HepG2 (cell line): ENCODE data around the gene NCAPD2. TPM values are rescaled to one million over a fixed set of nuclear protein-coding genes. Genes with fewer than 3 reads are reported as not detected.

Experiments
- AGO2 ChIP-seq: fragments of 200-400 bp; formaldehyde crosslinking; optimal IDR thresholded peaks from 2 replicates; pipeline ENCODE3; 2017; ENCODE audit warnings: mild to moderate bottlenecking, low read depth, low read length, moderate library complexity
- BHLHE40 ChIP-seq: IDR thresholded peaks from 2 replicates; pipeline ENCODE4 v1.6.1; 2011; ENCODE audit warnings: low read length, improper control_type of control experiment
- CAMTA2 ChIP-seq: sonication (generic); formaldehyde crosslinking; IDR thresholded peaks from 2 replicates; pipeline ENCODE4 v1.4.0; 2020; ENCODE audit warnings: mild to moderate bottlenecking, missing genetic modification reagents, borderline replicate concordance
- CEBPG ChIP-seq: IDR thresholded peaks from 2 replicates; pipeline ENCODE4 v1.6.1; 2016
- EEA1 ChIP-seq: sonication (generic); formaldehyde crosslinking; IDR thresholded peaks from 2 replicates; pipeline ENCODE4 v1.5.1; 2020; ENCODE audit warnings: mild to moderate bottlenecking, missing genetic modification reagents, borderline replicate concordance
- HDAC2 ChIP-seq: sonication (generic); formaldehyde crosslinking; IDR thresholded peaks from 2 replicates; pipeline ENCODE4 v1.4.0; 2020; ENCODE audit warnings: missing genetic modification reagents
- ISL2 ChIP-seq: sonication (generic); formaldehyde crosslinking; IDR thresholded peaks from 2 replicates; pipeline ENCODE4 v1.5.0; 2020; ENCODE audit warnings: missing genetic modification reagents
- KLF12 ChIP-seq: sonication (generic); formaldehyde crosslinking; IDR thresholded peaks from 2 replicates; pipeline ENCODE4 v1.4.0; 2020; ENCODE audit warnings: missing genetic modification reagents, borderline replicate concordance
- MAZ ChIP-seq, 2 experiments: sonication (generic) in 1 of 2; formaldehyde crosslinking in 1 of 2; IDR thresholded peaks; 2 replicates each; pipeline versions ENCODE4 v1.5.0 to v1.6.1; 2012 to 2020; ENCODE audit warnings: low read depth in 2 of 2, mild to moderate bottlenecking in 2 of 2, borderline replicate concordance in 1 of 2, improper control_type of control experiment in 1 of 2, low read length in 1 of 2, missing genetic modification reagents in 1 of 2, moderate library complexity in 1 of 2
- NR2F2 ChIP-seq: IDR thresholded peaks from 2 replicates; pipeline ENCODE4 v1.6.1; 2012; ENCODE audit warnings: low read depth, inconsistent platforms, borderline replicate concordance
- POLR2AphosphoS5 ChIP-seq: IDR thresholded peaks from 2 replicates; pipeline ENCODE4 v1.6.1; 2012; ENCODE audit warnings: low read depth, low read length
- SAP130 ChIP-seq: IDR thresholded peaks from 2 replicates; pipeline ENCODE4 v1.6.1; 2016; ENCODE audit warnings: low read depth
- SIX1 ChIP-seq: sonication (generic); formaldehyde crosslinking; IDR thresholded peaks from 2 replicates; pipeline ENCODE4 v1.4.0; 2020; ENCODE audit warnings: missing genetic modification reagents, borderline replicate concordance
- U2AF1 ChIP-seq: fragments of 200-400 bp; formaldehyde crosslinking; optimal IDR thresholded peaks from 2 replicates; pipeline ENCODE3; 2017; ENCODE audit warnings: mild to moderate bottlenecking, low read depth, low read length
- ZNF598 ChIP-seq: sonication (generic); formaldehyde crosslinking; IDR thresholded peaks from 2 replicates; pipeline ENCODE4 v1.5.1; 2020; ENCODE audit warnings: mild to moderate bottlenecking, missing genetic modification reagents, borderline replicate concordance
- ZNF607 ChIP-seq: sonication (generic); formaldehyde crosslinking; IDR thresholded peaks from 2 replicates; pipeline ENCODE4 v1.5.1; 2020; ENCODE audit warnings: missing genetic modification reagents, mild to moderate bottlenecking, borderline replicate concordance
- ZNF878 ChIP-seq: sonication (generic); formaldehyde crosslinking; IDR thresholded peaks from 2 replicates; pipeline ENCODE4 v1.8.1; 2023; ENCODE audit warnings: mild to moderate bottlenecking, missing genetic modification reagents, moderate library complexity
- ZSCAN9 ChIP-seq: IDR thresholded peaks from 2 replicates; pipeline ENCODE4 v1.6.1; 2016; ENCODE audit warnings: borderline replicate concordance
- polyA plus RNA-seq, 8 experiments: library from polyadenylated mRNA; depleted of rRNA in 3 of 8; stranded (reverse) in 7 of 8; unstranded in 1 of 8; fragments of >200 nt; fragmentation: Illumina TruSeq in 4 of 8; extraction: Trizol in 4 of 8; gene quantifications; 2 replicates each; pipeline versions ENCODE4 v1.2.1 to v1.2.3, GENCODE V29; 2011 to 2016; ENCODE audit warnings: low read depth in 4 of 8, missing spikeins in 1 of 8, mixed read lengths in 1 of 8; ENCODE audit not compliant: insufficient read depth in 1 of 8
- total RNA-seq, 5 experiments: library from RNA; depleted of rRNA; stranded (reverse); fragments of >200 nt; fragmentation: Illumina TruSeq; extraction: Trizol; gene quantifications; 2 replicates each; pipeline ENCODE4 v1.2.3, GENCODE V29; 2016; ENCODE audit warnings: low read depth in 1 of 5
- TF ChIP-seq, protein P1 (sequence below): sonication (generic); formaldehyde crosslinking; IDR thresholded peaks from 2 replicates; pipeline ENCODE4 v1.4.0; 2020; ENCODE audit warnings: mild to moderate bottlenecking, missing genetic modification reagents
- TF ChIP-seq, protein P2 (sequence below): sonication (generic); formaldehyde crosslinking; IDR thresholded peaks from 2 replicates; pipeline ENCODE4 v1.4.0; 2020; ENCODE audit warnings: mild to moderate bottlenecking, missing genetic modification reagents
- TF ChIP-seq, protein P3 (sequence below): sonication (generic); formaldehyde crosslinking; IDR thresholded peaks from 2 replicates; pipeline ENCODE4 v1.8.1; 2023; ENCODE audit warnings: mild to moderate bottlenecking, moderate library complexity, missing genetic modification reagents
- TF ChIP-seq, protein P4 (sequence below): IDR thresholded peaks from 2 replicates; pipeline ENCODE4 v1.6.1; 2016; ENCODE audit warnings: low read depth, control low read depth
- TF ChIP-seq, protein P5 (sequence below): sonication (generic); formaldehyde crosslinking; IDR thresholded peaks from 2 replicates; pipeline ENCODE4 v1.4.0; 2020; ENCODE audit warnings: low read depth, mild to moderate bottlenecking, missing genetic modification reagents

The NCAPD2 gene
- total and polyA plus RNA-seq, 2 of the 13 experiments (the other 11 are each of a cell fraction or from before 2014, with no cell fraction given): 51.1 to 65.6 TPM

DNA sequence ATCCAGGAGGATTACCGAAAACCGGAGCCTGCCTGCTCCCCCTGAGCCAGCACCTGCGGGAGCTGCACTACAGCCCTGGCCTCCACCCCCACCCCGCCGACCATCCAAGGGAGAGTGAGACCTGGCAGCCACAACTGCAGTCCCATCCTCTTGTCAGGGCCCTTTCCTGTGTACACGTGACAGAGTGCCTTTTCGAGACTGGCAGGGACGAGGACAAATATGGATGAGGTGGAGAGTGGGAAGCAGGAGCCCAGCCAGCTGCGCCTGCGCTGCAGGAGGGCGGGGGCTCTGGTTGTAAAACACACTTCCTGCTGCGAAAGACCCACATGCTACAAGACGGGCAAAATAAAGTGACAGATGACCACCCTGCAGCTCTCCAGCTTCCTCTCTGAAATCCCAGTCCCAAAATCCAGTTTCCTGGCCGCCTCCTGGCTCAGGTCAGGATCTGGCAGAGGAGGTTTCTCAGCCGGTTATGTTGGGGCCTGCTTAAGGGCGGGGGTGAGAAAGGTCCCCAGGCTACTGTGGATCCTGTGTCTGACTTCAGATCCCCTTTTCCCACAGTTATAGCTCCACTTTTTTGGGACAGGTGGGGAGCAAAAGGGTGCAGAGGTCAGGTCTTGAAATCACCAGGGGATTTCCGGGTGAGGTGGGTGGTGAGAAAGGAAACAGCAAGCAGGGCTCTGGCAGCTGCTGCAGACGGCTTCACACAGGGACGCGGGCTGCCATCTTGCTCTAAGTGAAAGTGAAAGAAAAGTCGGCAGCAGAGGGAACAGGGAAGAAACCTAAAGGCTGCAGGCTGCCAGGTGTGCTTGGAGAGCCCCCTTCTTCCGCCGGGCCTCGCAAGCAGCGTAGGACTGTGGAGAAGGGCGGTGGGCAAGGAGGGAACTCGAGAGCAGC, 42.3 kb upstream of the NCAPD2 start, which contains the start of gene TAPBPL (continued):
- TF ChIP-seq MAZ (IDR thresholded peaks at IDR 0.05; ENCODE audit: borderline replicate concordance, low read depth, low read length) (peak; percentile 48; the same call in 1 of the 2 replicates), MAZ (CRISPR knock-in tag; IDR thresholded peaks at IDR 0.05; ENCODE audit: low read depth) (peak; percentile 57), ZNF607 (CRISPR knock-in tag) (peak; percentile 21; the same call in 1 of the 2 replicates), EEA1 (CRISPR knock-in tag) (peak; percentile 27; the same call in 1 of the 2 replicates), SIX1 (CRISPR knock-in tag) (peak; percentile 23; the same call in 1 of the 2 replicates), ZSCAN9 (CRISPR knock-in tag) (0 out of 2 replicates have a peak, but pooled peaks have one; percentile 35), NR2F2 (no peak; the same call in 1 of the 2 replicates), CAMTA2 (CRISPR knock-in tag) (no peak), ZNF878 (CRISPR knock-in tag) (peak; percentile 87), BHLHE40 (peak; percentile 77), ISL2 (peak; percentile 66), KLF12 (CRISPR knock-in tag) (peak; percentile 66; the same call in 1 of the 2 replicates), HDAC2 (CRISPR knock-in tag) (peak; percentile 13; the same call in 1 of the 2 replicates), CEBPG (CRISPR knock-in tag) (peak; percentile 10; the same call in 1 of the 2 replicates), ZNF598 (CRISPR knock-in tag) (peak; percentile 75; the same call in 1 of the 2 replicates), AGO2 (peak; percentile 72), U2AF1 (peak; percentile 61), POLR2AphosphoS5 (peak; percentile 87), SAP130 (CRISPR knock-in tag) (peak; percentile 77)
- TF ChIP-seq, protein P1, sequence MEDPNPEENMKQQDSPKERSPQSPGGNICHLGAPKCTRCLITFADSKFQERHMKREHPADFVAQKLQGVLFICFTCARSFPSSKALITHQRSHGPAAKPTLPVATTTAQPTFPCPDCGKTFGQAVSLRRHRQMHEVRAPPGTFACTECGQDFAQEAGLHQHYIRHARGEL (CRISPR knock-in tag): no peak
- TF ChIP-seq, protein P2, sequence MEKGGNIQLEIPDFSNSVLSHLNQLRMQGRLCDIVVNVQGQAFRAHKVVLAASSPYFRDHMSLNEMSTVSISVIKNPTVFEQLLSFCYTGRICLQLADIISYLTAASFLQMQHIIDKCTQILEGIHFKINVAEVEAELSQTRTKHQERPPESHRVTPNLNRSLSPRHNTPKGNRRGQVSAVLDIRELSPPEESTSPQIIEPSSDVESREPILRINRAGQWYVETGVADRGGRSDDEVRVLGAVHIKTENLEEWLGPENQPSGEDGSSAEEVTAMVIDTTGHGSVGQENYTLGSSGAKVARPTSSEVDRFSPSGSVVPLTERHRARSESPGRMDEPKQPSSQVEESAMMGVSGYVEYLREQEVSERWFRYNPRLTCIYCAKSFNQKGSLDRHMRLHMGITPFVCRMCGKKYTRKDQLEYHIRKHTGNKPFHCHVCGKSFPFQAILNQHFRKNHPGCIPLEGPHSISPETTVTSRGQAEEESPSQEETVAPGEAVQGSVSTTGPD (CRISPR knock-in tag): no peak
- TF ChIP-seq, protein P3, sequence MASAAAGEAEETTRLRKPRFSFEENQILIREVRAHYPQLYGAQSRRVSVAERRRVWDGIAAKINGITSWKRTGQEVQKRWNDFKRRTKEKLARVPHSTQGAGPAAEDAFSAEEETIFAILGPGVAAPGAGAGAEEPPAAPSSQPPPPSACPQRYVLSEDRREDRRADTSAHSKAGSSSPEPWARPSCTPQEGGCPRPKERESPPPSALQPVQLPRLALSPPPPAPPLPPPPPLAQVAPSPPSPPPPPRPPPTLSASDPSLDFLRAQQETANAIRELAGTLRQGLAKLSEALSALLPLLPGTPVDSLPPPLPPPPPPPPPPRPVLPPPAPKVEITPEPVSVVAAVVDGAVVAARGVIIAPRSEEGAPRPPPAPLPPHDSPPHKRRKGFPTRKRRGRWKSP (CRISPR knock-in tag): 0 out of 2 replicates have a peak, but pooled peaks have one; percentile 82
- TF ChIP-seq, protein P4, sequence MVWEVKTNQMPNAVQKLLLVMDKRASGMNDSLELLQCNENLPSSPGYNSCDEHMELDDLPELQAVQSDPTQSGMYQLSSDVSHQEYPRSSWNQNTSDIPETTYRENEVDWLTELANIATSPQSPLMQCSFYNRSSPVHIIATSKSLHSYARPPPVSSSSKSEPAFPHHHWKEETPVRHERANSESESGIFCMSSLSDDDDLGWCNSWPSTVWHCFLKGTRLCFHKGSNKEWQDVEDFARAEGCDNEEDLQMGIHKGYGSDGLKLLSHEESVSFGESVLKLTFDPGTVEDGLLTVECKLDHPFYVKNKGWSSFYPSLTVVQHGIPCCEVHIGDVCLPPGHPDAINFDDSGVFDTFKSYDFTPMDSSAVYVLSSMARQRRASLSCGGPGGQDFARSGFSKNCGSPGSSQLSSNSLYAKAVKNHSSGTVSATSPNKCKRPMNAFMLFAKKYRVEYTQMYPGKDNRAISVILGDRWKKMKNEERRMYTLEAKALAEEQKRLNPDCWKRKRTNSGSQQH (CRISPR knock-in tag): peak; percentile 59; the same call in 1 of the 2 replicates
- TF ChIP-seq, protein P5, sequence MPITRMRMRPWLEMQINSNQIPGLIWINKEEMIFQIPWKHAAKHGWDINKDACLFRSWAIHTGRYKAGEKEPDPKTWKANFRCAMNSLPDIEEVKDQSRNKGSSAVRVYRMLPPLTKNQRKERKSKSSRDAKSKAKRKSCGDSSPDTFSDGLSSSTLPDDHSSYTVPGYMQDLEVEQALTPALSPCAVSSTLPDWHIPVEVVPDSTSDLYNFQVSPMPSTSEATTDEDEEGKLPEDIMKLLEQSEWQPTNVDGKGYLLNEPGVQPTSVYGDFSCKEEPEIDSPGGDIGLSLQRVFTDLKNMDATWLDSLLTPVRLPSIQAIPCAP (CRISPR knock-in tag): 0 out of 2 replicates have a peak, but pooled peaks have one; percentile 71
